Smooth muscle cell (in vitro differentiated cells): ENCODE results near the gene MYOF. TPM values are rescaled to one million over a fixed set of nuclear protein-coding genes. Genes with fewer than 3 reads are reported as not detected.

ENCODE experiments used
- DNase-seq: peaks from one replicate; lab custom pipeline; 2025; ENCODE audit not compliant: unreplicated experiment; lab: John Stamatoyannopoulos, UW
- H2AFZ ChIP-seq: fragments of 200-600 bp; sonication (generic); 2 replicates; pipeline ENCODE4 v1.6.0; 2016; ENCODE audit warnings: antibody characterized with exemption, low read depth, mild to moderate bottlenecking
- H3F3A ChIP-seq: fragments of 200-600 bp; sonication (generic); 2 replicates; pipeline ENCODE4 v1.6.0; 2017; ENCODE audit warnings: antibody characterized with exemption, low read depth
- H3K27ac ChIP-seq: fragments of 200-600 bp; sonication (generic); 2 replicates; pipeline ENCODE4 v1.5.1; 2016; ENCODE audit warnings: low read depth, mild to moderate bottlenecking
- H3K27me3 ChIP-seq: fragments of 200-600 bp; sonication (generic); 2 replicates; pipeline ENCODE4 v1.6.1; 2016; ENCODE audit warnings: low read depth, mild to moderate bottlenecking
- H3K36me3 ChIP-seq: fragments of 200-600 bp; sonication (generic); 2 replicates; pipeline ENCODE4 v1.5.1; 2016; ENCODE audit warnings: low read depth
- H3K4me1 ChIP-seq: fragments of 200-600 bp; sonication (generic); 2 replicates; pipeline ENCODE4 v1.5.1; 2016; ENCODE audit warnings: low read depth
- H3K4me2 ChIP-seq: fragments of 200-600 bp; sonication (generic); 2 replicates; pipeline ENCODE4 v1.6.0; 2016; ENCODE audit warnings: mild to moderate bottlenecking
- H3K4me3 ChIP-seq: fragments of 200-600 bp; sonication (generic); 2 replicates; pipeline ENCODE4 v1.5.1; 2016; ENCODE audit warnings: mild to moderate bottlenecking
- H3K79me2 ChIP-seq: fragments of 200-600 bp; sonication (generic); 2 replicates; pipeline ENCODE4 v1.6.0; 2016; ENCODE audit warnings: low read depth, mild to moderate bottlenecking
- H3K9ac ChIP-seq: fragments of 200-600 bp; sonication (generic); 2 replicates; pipeline ENCODE4 v1.6.0; 2016; ENCODE audit warnings: low read depth
- H3K9me3 ChIP-seq: fragments of 200-600 bp; sonication (generic); replicated peaks from 2 replicates; pipeline ENCODE4 v1.5.1; 2016; ENCODE audit warnings: low read depth
- H4K20me1 ChIP-seq: fragments of 200-600 bp; sonication (generic); 2 replicates; pipeline ENCODE4 v1.6.0; 2016; ENCODE audit warnings: low read depth
- WGBS: methylation state at CpG from one replicate; pipeline ENCODE4 v1.1.7; 2016; ENCODE audit warnings: low lambda C conversion rate; 5-methylcytosine and 5-hydroxymethylcytosine counted together
- polyA plus RNA-seq: library from polyadenylated mRNA; unstranded; fragments of >200 nt; fragmentation: Nextera tagmentation; extraction: Ambion mirVana; gene quantifications from 2 replicates; pipeline ENCODE4 v1.2.1, GENCODE V29; 2016
- total RNA-seq: library from RNA; depleted of rRNA; stranded (reverse); fragments of >200 nt; gene quantifications from 2 replicates; pipeline ENCODE4 v1.2.3, GENCODE V29; 2014
- TF ChIP-seq, protein P1 (sequence below): fragments of 200-600 bp; sonication (generic); IDR thresholded peaks from 2 replicates; pipeline ENCODE4 v1.5.1; 2017; ENCODE audit warnings: borderline replicate concordance, mild to moderate bottlenecking, antibody characterized with exemption; ENCODE audit not compliant: insufficient read depth, poor library complexity, severe bottlenecking

MYOF gene
- total and polyA plus RNA-seq, 2 experiments from 2014 or later, result 29.6 to 99.5 TPM

GRCh38 chr10:93478873-93479272, 3.3 kb downstream of the MYOF start:
- H3K9me3 ChIP-seq, result no peaks in the 10 kb centered on the region
- WGBS, result 65% methylated on average over 6 of the region's 6 CpGs
- peaks cover 15% of the 10 kb centered on the region for H3K4me1 ChIP-seq
- peak overlapping the region; percentile 99 for H3K27ac ChIP-seq
- H3K4me3 ChIP-seq, result peak overlapping the region; percentile 18
- DNase-seq, result no peak
- no peaks in the 10 kb centered on the region for H3K27me3 ChIP-seq
- H3K79me2 ChIP-seq, result peaks cover 74% of the 10 kb centered on the region
- H3K36me3 ChIP-seq, result no peaks in the 10 kb centered on the region
- peaks cover 10% of the 10 kb centered on the region for H4K20me1 ChIP-seq
- no peak overlapping the region for H3K9ac ChIP-seq
- TF ChIP-seq, protein P1, sequence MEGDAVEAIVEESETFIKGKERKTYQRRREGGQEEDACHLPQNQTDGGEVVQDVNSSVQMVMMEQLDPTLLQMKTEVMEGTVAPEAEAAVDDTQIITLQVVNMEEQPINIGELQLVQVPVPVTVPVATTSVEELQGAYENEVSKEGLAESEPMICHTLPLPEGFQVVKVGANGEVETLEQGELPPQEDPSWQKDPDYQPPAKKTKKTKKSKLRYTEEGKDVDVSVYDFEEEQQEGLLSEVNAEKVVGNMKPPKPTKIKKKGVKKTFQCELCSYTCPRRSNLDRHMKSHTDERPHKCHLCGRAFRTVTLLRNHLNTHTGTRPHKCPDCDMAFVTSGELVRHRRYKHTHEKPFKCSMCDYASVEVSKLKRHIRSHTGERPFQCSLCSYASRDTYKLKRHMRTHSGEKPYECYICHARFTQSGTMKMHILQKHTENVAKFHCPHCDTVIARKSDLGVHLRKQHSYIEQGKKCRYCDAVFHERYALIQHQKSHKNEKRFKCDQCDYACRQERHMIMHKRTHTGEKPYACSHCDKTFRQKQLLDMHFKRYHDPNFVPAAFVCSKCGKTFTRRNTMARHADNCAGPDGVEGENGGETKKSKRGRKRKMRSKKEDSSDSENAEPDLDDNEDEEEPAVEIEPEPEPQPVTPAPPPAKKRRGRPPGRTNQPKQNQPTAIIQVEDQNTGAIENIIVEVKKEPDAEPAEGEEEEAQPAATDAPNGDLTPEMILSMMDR, result no peak
- H3K4me2 ChIP-seq, result peak overlapping the region; percentile 88
- H2AFZ ChIP-seq, result no peak overlapping the region
- peaks cover 11% of the 10 kb centered on the region for H3F3A ChIP-seq

DNA sequence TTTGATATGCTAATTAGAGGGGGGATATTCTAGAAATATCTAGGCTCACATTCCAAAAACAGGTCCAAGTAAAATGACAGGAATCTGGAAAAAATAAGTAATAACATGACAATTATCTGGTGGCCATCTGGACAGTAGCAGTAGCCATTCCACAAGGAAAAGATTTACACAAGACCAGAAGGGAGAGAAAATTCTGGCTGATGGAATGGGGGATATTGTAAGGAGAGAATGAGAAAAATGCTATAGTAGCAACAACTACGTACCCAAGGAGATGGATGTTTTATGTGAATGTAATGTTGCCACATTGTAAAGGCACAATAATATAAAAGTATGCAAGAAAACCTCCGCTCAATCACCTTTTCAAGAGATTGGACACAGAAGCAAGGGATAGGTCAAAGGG, 5.4 kb downstream of the MYOF start:
- Histone ChIP-seq H3K9me3 (no peaks in the 10 kb centered on the region), H2AFZ (no peak overlapping the region), H3K27me3 (no peaks in the 10 kb centered on the region), H3K4me2 (peak overlapping the region; percentile 19), H3F3A (peaks cover 11% of the 10 kb centered on the region), H3K4me3 (no peak overlapping the region), H3K36me3 (no peaks in the 10 kb centered on the region), H3K27ac (peak overlapping the region; percentile 52), H3K79me2 (peaks cover 95% of the 10 kb centered on the region), H4K20me1 (peaks cover 10% of the 10 kb centered on the region), H3K4me1 (peaks cover 21% of the 10 kb centered on the region), H3K9ac (no peak overlapping the region)
- no peak for DNase-seq
- TF ChIP-seq, protein P1, result no peak
- 91% methylated on average over 2 of the region's 2 CpGs for WGBS

GRCh38 chr10:93475871-93476270, 6.3 kb downstream of the MYOF start:
- WGBS, result 32% methylated on average over 2 of the region's 2 CpGs
- no peak for DNase-seq
- no peaks in the 10 kb centered on the region for H3K9me3 ChIP-seq
- H2AFZ ChIP-seq, result no peak overlapping the region
- no peaks in the 10 kb centered on the region for H3K36me3 ChIP-seq
- H3K4me3 ChIP-seq, result no peak overlapping the region
- peaks cover 10% of the 10 kb centered on the region for H4K20me1 ChIP-seq
- TF ChIP-seq, protein P1, result no peak
- H3K27me3 ChIP-seq, result no peaks in the 10 kb centered on the region
- H3K79me2 ChIP-seq, result peaks cover 92% of the 10 kb centered on the region
- H3K27ac ChIP-seq, result peak overlapping the region; percentile 52
- peaks cover 11% of the 10 kb centered on the region for H3F3A ChIP-seq
- peak overlapping the region; percentile 38 for H3K4me2 ChIP-seq
- H3K9ac ChIP-seq, result no peak overlapping the region
- peaks cover 26% of the 10 kb centered on the region for H3K4me1 ChIP-seq

GRCh38 chr10:93475227-93475626, 6.9 kb downstream of the MYOF start:
- Histone ChIP-seq H3K36me3 (no peaks in the 10 kb centered on the region), H2AFZ (no peak overlapping the region), H3K9ac (no peak overlapping the region), H4K20me1 (peaks cover 10% of the 10 kb centered on the region), H3K4me2 (no peak overlapping the region), H3K4me1 (peaks cover 26% of the 10 kb centered on the region), H3K27ac (peak overlapping the region; percentile 52), H3F3A (peaks cover 17% of the 10 kb centered on the region), H3K9me3 (no peaks in the 10 kb centered on the region), H3K4me3 (no peak overlapping the region), H3K79me2 (peaks cover 91% of the 10 kb centered on the region), H3K27me3 (no peaks in the 10 kb centered on the region)
- 81% methylated on average over 2 of the region's 2 CpGs for WGBS
- TF ChIP-seq, protein P1, result no peak
- no peak for DNase-seq
